ENCODE results near the gene MRPL51.

DNA sequence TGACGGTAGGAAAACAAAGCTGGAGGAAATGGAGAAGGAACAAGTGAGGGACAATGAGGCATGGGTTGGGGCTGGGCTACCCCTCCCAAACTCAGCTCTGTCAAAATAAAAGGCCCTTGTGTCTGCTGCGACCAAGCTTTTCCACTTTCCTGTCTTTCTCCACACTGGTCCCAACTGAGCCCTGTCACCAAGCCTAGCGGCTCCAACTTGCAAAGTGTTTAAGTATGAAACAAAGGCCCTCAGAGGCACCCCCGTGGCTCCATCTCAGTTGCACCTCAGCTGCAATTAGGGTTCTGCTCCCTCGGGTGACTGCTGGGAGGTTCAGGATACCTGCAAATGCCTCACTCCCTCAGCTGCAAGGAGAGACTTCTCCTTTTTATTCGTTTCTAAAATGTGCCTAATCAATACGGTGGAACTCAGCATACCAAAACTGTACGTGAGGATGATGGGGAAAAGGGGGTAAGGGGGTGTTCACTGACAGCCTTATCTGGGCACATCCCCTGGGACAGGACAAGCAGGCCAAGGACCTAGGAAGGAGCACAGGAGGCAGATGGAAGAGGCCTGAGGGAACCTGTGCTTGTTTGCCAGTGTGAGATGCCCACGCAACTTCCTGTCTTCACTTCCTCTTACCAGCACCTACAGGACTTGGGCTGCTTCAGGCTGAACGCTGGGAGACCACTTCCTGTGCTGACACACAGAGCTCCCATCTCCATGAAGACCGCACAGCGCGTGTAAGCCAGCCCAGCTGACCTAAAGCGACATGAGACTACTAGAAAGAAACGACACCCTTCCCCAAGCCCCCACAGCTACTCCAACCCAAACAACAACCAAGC, 31.4 kb downstream of the MRPL51 start:
- TF ChIP-seq, protein P1, sequence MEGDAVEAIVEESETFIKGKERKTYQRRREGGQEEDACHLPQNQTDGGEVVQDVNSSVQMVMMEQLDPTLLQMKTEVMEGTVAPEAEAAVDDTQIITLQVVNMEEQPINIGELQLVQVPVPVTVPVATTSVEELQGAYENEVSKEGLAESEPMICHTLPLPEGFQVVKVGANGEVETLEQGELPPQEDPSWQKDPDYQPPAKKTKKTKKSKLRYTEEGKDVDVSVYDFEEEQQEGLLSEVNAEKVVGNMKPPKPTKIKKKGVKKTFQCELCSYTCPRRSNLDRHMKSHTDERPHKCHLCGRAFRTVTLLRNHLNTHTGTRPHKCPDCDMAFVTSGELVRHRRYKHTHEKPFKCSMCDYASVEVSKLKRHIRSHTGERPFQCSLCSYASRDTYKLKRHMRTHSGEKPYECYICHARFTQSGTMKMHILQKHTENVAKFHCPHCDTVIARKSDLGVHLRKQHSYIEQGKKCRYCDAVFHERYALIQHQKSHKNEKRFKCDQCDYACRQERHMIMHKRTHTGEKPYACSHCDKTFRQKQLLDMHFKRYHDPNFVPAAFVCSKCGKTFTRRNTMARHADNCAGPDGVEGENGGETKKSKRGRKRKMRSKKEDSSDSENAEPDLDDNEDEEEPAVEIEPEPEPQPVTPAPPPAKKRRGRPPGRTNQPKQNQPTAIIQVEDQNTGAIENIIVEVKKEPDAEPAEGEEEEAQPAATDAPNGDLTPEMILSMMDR (IDR thresholded peaks at IDR 0.05; ENCODE audit: insufficient read depth, low read length), result no peak
- TF ChIP-seq REST (IDR thresholded peaks at IDR 0.05; ENCODE audit: insufficient replicate concordance, low read depth), result no peak
